SIG-M5 treated with dmso at 0.1 percent for 504 hours (cell line): ENCODE data around the gene DHRS7B.
"Not testable (repeated sequence)": the region's sequence is repeated elsewhere in the genome, so short reads cannot be mapped to it uniquely, and the experiment has no call there.

Experiments used
- DNase-seq: peaks from one replicate; lab custom pipeline; 2025; ENCODE audit not compliant: unreplicated experiment; lab: John Stamatoyannopoulos, UW

The DHRS7B gene

DNA sequence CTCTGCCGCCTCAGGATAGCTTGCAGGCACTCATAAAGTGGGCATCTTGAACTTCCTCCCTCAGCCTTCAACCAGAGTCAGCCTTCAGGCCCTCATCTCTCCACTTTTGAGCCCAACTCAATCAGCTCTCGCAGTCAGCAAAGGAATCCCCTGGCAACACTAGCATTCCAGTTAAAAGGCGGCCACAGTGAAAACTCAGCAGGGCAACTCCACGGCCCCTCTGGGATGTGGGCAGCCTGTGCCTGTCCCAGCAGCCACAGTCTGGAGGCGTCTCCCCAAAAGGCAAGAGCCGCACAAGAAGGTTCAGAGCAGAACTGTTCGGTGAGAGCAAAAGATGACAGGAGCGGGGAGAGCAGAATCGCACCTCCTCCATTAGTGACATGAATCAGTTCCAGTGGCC, 78.2 kb downstream of the DHRS7B start:
- no peak for DNase-seq

DNA sequence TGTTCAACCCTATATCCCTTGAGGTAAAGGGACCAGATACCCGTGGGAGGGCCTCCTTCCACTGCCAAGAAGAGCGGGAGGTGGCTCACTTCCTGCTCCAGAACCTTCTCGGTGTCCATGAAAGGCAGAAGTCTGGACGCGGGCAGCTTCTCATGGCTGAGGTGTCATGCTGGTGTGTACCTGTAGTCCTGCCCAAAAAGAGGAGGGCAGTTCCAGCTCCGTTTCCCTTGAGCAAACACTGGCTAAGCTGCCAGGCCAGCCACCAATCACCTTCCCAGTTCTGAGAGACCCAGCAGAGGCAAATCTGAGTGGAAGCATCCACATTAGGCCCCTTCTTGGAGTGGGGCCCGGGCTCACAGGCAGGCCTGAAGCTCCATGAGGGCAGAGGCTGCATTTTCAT, 81.6 kb downstream of the DHRS7B start:
- no peak for DNase-seq

DNA sequence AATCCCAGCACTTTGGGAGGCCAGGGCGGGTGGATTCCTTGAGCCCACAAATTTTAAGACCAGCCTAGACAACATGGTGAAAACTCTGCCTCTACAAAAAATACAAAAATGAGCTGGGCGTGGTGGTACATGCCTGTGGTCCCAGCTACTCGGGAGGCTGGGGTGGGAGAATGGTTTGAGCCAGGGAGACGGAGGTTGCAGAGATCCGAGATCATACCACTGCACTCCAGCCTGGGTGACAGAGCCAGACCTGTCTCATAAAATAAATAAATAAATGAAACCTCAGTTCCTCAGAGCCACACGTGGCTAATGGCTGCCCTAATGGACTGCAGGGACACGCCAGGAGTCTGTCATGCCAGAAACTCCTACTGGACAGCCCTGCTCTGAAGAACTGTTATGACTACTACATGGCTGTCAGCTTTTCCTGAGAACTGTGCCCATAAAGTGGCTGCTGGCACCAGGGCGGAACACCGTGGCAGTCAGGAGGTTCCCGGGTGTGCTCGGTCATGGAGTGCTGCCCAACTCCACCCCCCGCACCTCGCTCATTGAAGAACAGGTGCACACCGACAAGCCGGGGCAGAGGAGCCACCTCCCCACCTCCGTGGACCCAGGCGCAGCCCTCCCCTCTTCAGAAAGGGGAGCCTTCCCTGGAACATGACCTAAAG, 82.9 kb downstream of the DHRS7B start:
- DNase-seq = no peak

DNA sequence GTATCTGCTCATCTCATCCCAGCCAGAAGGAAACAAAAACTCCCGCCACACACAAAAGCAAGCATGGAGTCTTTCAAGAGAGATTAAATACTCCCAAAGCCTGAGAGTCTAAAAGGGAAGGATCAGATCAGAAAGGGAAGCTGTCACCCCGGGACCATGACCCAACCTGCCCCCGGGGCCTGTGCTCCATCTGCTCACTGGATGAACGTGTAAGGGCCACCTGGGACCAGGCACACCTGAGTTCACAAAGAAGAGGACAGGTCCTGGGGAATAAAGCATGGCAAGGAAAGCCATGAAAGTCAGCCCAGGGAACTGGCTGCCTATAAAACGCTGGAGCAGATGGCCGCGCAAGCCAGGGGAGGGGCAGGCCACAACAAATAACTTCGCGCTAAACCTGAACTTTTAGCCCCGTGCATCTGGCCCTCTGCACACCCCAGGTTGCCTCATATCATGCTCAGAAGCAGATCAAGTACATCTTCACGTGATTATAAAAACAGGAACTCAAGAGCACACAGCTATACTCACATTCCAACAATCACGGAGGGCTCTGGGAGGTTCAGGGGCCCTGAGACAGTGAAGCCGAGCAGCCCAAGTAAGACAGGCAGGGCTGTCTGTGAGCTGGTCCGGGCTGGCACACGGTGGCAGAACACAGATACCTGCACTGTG, 83.8 kb downstream of the DHRS7B start:
- peak; percentile 91 for DNase-seq

DNA sequence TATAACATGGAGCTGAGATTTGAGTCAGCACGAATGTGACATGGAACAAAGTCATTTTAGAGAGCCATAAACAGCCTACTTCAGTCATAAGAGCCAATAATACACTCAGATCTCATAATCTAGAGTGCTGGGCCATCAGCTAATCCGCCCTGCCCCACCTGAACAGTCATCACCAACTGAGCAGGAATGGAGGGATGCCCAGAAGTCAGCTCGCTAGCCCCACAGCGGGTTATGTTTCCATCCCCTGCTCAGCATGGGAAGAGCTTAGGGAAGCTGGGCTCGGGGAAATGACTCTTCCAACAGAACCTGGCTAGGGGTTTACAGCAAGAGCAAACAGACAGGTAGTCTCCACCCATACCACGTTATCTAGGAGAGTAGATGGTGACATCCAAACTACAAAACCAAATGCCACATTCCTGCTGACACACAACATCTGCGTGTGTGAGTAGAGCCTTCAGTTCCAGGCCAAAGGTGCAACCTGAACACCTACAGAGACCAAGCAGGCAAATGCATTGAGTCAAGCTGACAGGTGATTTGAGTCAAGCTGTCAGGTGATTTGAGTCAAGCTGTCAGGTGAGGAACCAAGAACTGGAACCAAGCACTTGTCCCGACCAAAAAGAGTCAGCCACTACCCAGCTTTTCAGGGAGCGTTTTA, 85.2 kb downstream of the DHRS7B start:
- no peak for DNase-seq

DNA sequence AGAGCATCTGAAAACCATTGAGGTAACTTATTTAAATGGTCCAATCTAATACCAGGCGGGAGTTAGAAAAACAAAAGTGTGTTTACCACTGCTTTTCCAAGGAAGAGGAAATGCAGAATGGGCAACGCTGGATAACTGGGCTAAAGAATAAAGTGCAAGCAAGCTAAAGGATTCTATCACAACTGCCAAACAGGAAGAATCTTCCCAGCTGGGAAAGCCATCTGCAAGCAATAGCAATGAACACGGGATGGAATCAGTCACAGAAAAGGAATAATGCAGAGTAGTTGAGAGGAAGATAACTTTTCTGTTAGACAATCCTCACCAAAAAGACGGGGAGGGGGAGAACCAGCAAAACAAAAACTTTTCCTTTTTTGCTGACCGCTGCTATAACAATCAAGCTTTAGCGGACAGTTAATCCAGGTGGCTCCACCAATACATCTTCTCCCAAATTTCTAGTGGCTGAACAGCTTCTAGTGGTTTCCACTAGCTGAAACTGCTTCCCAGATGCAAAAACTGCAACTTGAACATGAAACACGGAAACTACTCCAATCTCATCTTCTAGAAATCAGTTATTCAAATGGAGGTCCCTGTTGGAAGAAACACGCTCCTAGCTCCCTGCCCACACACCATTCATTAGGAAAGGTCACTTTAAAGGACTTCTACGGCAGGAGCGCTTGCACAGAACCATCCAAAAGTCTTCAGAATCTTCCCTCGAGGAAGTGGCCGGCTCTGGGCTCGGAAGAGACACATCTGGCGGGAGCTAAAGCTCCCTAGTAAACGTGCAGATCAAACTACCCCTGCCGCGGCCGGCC, 86.3 kb downstream of the DHRS7B start:
- DNase-seq = no peak

DNA sequence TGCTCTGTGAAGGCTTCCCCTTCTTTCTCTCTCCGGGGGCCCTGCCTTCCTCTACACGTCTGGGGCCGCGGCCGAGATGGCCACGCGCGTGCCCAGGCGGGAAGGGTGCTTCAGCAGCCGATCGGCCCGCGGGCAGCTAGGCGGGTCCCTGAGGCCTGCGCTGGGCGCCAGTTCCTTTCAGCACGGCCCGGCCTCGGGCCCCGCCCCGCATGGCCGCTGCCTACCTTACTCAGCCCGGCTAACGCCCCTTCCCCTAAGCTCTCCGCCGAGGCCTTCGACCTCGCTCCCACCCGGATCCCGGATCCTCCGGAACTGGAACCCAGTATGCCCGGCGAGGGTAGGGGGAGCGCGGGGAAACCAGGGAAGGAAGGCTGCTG, 86.9 kb downstream of the DHRS7B start:
- DNase-seq = no peak

DNA sequence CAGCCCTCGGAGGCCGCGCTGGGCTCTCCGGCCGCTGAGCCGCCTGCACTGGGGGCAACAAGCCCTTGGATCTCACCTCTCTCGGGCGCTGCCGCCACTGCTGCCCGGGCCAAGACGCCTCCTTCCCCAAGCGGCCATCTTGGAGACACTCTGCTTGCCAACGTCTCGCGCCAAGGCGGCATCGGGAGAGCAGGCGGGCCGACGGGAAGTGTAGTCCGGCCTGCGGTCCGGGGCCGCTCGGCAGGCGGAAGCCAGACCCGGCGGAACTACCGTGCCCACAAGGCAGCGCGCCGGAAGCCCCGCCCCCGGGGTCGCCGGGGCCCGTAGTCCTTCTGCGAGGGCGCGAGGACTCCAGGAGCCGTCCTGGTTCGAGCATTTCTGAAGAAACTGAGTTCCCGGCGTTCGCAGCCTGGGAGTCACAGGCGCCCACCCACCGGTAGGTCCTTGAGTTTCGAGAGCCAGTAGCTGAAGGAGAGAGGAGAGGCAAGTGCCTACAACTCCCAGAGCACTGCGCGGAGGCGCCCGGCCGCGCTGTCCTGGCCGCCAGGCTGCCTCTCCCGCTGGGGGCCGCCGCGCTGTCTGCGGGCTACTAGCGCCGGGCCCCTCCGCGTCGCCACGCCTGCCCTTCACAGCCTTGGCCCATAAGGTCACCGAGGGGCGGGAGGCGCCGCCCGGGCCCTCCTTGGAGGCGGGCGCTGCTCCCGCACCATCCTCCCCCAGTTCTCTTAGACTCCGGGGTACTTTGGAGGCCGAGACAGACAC, 87.4 kb downstream of the DHRS7B start, which contains the start of gene TMEM11:
TSS of gene TMEM11 (minus strand) at position 147 of the 762 bp plus-strand sequence. CDS start at position 138, 9 bp downstream.
- peak; percentile 95 for DNase-seq

DNA sequence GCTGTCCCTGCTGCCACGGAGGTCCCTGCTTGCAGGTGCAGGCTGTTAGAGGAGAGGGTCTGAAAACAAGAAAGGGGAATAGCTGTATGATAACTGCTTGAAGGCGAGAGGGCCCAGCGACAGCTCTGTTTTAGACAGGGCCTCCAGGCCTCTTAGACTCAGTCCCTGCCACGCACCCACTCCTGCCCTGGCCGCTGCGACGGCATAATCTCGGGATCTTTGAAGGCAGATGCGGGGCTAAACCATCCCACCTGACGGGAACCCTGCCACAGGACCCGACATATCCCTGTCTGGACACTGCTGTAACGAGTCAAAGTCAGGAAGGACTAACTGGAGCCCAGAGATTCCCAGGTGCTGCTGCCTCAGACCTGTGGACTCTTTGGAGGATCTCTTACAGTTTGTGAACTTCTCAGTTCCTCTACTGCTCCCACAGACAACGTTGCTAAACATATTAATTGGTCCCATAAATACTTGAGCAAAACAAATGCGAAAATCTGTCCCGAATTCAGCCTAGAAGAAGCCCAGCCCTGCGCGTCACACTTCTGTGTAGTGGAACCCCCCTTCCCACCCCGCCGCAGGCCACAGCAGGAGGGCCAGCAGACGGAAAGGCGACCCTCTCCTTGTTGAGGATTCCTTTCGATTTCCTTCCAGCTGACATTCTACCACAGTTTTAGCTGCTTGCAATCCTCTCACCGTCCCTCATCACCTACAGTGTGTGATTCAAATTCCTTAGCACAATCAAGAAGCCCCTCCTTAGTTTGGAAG, 88.2 kb downstream of the DHRS7B start:
- peak; percentile 37 for DNase-seq

DNA sequence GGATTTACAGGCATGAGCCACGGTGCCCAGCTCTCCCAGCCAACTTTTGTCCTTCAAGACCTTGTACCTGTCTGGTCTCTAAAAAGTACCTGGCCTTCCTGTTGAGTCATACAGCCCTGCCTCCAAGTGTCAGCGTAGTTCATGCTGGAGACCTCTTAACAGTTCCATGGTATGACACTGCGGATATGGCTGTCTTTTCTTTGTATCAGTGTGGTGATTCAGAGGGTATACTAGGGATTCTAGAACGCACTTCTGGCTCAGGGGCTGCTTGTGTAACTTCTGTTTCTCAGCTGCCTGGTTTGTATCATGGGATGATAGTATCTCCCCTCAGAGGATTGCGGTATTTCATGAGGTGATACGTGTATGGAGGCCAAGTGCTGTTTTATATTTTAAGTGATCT, 89.2 kb downstream of the DHRS7B start:
- peak; percentile 60 for DNase-seq

DNA sequence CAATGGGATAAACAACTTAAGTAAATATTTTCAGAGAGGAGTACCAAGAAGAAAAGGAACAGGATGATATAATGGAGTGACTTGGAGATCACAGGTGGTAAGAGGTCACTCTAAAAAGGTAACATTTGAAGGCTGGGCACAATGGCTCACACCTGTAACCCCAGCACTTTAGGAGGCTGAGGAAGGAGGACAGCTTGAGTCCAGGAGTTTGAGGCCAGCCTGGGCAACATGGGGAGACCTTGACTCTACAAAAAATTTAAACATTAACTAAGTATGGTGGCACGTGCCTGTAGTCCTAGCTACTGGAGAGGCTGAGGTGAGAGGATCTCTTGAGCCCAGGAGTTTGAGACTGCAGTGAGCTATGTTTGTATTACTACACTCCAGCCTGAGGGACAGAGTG, 90.6 kb downstream of the DHRS7B start:
- no peak for DNase-seq

DNA sequence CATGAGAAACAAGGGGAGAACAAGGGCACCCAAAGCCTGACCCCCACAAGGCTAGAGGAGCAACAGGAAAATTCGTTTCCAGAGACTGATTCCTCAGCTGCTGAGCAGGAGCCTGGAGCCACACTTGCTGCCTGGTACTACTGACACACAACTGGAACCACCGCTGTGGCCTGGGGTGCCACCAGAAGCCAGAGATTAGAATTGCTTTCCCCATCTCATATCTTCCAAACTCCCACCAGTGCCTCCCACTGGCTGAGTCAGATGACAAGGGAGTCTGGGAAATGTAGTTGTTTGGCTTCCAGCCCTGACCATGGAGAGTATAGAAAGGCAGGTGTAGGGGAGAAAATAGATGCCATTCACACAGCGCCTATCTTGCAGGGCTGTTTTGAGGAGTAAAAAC, 91.3 kb downstream of the DHRS7B start:
- peak; percentile 21 for DNase-seq

DNA sequence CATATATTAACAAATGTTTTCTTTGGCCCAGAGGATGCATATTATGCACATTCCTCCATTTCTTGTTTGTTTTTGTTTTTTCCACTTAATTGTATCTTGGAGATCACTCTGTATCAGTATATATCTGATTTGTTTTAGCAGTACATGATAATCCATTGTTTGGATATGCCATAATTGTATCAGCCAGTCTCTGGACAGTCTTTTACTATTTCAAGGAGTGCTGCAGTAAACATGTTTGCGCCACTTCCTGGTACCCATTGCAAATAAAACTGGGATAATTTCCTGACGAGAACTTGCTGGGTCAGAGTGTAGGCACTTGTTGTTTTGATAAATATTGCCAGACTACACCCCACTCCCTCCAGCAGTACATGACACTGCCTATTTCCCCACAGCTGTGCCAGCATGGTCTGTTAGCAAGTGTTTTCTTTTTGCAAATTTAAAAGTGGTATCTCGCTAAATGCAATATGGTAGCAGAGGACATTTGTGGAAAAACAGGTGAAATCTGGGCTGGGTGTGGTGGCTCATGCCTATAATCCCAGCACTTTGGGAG, 92.1 kb downstream of the DHRS7B start:
- no peak for DNase-seq

DNA sequence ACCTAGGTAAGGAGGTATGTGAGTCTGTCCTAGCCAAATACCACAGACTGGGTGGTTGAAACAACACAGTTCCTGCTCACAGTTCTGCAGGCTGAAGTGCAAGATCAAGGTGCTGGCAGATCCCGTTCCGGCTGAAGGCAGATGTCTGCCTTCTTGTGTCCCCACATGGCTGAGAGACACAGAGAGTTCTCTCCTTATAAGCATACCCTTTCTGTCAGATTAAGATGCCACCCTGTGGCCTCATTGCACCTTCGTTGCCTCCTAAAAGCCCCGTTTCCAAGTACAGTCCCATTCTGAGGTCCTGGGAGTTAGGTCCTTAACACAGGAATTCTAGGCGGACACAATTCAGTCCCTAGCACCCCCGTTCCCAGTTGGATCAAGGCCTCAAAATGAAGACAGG, 96.3 kb downstream of the DHRS7B start:
- DNase-seq = no peak

DNA sequence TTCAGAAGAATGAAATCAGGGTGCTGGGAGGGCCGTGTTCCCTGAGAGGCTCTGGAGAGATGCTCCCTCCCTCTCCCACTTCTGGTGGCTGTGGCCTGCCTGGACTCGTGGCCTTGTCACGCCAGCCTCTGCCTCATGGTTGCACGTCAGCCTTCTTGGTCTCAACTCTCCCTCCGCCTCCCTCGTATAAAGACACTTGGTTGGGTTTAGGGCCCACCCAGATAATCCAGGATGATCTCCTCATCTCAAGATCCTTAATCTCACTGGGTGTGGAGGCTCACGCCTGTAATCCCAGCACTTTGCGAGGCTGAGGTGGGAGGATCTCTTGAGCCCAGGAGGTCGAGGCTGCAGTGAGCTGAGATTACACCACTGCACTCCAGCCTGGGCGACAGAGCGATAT, 100.5 kb downstream of the DHRS7B start:
- not testable (repeated sequence) for DNase-seq

DNA sequence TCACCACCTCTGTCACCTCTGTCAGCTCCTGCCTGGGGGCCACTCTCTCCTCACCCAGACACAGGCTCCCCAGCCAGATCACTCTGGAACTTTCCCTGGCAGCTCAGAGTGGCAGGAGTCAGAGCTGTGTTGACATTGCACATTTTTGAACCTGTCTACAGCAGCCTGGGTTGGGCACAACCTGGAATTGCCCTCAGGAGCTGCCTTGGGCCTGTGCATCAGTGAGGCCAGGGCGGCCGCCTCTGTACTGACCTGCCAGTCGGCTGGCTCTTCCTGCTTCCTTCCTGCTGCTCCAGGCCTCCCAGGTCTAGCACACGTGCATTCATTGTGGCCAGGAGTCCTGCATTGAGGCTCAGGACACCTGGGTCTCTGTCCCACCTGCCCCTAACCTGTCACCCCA, 101.3 kb downstream of the DHRS7B start:
- DNase-seq = peak; percentile 36

DNA sequence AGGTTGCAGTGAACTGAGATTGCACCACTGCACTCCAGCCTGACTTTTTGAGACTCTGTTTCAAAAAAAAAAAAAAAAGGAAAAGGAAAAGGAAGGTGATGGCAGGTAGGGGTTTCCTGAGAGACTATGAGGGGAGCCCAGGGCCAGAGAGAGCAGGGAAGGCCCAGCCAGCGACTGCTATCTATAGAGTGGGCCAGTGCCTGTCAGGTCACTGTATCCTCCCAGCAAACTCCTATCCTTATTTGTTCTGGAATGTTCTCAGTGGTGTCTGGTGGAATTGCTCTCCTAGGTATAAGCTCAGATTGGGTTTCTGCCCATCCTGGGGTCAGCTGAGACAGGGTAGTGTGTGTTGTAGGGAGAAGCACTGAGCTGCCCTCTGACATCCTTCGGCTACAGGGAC, 102.1 kb downstream of the DHRS7B start:
- no peak for DNase-seq

DNA sequence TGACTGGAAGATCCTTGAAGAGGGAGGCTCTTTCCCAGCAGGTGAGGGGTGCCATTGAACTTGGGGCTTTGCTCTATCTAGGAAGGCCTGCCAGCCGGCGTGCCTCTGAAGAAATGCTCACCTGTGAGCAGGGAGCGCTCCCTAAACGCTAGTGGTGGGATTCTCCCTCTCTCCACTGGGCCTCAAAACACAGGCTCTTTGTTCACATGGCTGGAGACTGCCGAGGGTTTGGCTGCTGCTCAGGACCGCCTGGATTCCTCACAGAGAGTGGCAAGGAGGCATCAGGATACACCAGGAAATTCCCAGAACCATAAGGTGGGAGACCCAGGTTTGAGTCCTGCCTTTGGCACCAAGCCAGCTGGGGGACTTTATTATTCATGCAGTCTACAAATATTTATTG, 104.8 kb downstream of the DHRS7B start:
- DNase-seq = no peak

DNA sequence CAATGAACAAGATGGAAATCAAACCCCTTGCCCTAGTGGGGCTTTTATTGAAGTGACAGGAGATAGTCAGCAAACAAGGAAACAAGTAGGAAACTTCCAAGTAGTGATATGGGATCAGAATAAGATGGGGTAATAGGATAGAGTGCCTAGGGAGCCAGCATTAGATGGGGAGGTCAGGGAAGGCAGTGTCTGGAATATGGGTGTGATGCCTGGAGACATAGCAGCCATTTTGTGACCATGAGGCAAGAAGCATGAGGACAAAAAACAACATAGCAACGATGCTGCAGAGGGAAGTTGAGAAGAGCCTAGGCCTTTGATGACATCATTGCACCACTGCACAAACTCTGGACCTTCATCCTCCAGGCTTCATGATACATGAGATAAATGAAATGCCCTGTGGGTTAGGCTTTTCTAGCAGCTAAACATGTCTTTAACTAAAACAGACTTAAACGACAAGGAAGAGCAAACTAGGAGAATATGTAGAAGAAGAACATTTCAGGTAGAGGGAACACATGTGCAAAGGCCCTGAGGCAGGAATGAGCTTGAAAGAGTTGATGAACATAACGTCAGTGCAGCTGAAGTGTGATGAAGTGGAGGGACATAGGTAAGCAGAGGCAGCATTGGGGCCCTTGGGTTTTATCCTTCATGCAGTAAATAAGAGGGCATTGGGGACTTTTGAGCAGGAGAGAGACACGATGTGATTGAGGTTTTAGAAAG, 105.4 kb downstream of the DHRS7B start:
- DNase-seq = no peak
